ENCODE data around the gene DNAJC1. TPM values are rescaled to one million over a fixed set of nuclear protein-coding genes. Genes with fewer than 3 reads are reported as not detected.
A peak's percentile ranks its signal among the peaks of the same experiment; 100 is the strongest.

DNAJC1 gene
- total RNA-seq (2021) (12.1 to 13.2 TPM (median 13.0 TPM) in 3 replicates), Bru-seq, nascent RNA (percentile 54 among the genes with signal in this experiment)
- long read RNA-seq, experiment 1, transcript DNAJC1-202 (12 exons, 2,106 nt): major isoform, 50 of 66 reads
- long read RNA-seq, experiment 1, partial matches to known transcripts: 5 of 66 reads
- long read RNA-seq, experiment 1, other reads (novel, unspliced or antisense): 11 of 66 reads
- long read RNA-seq, experiment 2, partial matches to known transcripts: 5 of 12 reads
- long read RNA-seq, experiment 2, other reads (novel, unspliced or antisense): 4 of 12 reads
- long read RNA-seq, experiment 3, partial matches to known transcripts: 1 of 4 reads
- long read RNA-seq, experiment 3, other reads (novel, unspliced or antisense): 3 of 4 reads

- H3K4me3 Mint-ChIP-seq: peak within 1 kb of the TSS; percentile 76
- peaks cover 6% of the 10 kb centered on the region; the same call in 1 of the 2 replicates for H3K9me3 Mint-ChIP-seq
- peak; percentile 97 for ATAC-seq
- ChIA-PET POLR2A (interaction anchor here (0.9 to 1.2 kb wide), 2 partner anchors 240 to 494 kb away, joined by 3 read pairs; no protein-coding TSS in a partner anchor), CTCF (interaction anchor here (1.0 to 1.8 kb wide), 10 partner anchors 10 to 507 kb away, joined by 3 to 6 read pairs (median 4); partner anchors contain the start of gene COMMD3)
- DNase-seq (ENCODE audit: low spot score): peak; percentile 100
- no peaks in the 10 kb centered on the region for H3K36me3 Mint-ChIP-seq
- H3K27ac Mint-ChIP-seq: no peak within 1 kb of the TSS
- H3K27me3 Mint-ChIP-seq (ENCODE audit: low read depth): peaks cover 13% of the 10 kb centered on the region
- H3K4me1 Mint-ChIP-seq: peaks cover 27% of the 10 kb centered on the region
- TF ChIP-seq ZNF138 (CRISPR knock-in tag; conservative IDR thresholded peaks at IDR 0.05) (no peak), HMGXB4 (CRISPR knock-in tag; IDR thresholded peaks at IDR 0.05) (0 out of 2 replicates have a peak, but pooled peaks have one; percentile 65), SP1 (CRISPR knock-in tag; conservative IDR thresholded peaks at IDR 0.05) (peak; percentile 85), IRF1 (CRISPR knock-in tag; IDR thresholded peaks at IDR 0.05) (no peak), MLX (CRISPR knock-in tag; IDR thresholded peaks at IDR 0.05) (no peak), ZNF425 (CRISPR knock-in tag; conservative IDR thresholded peaks at IDR 0.05) (no peak), ZNF416 (CRISPR knock-in tag; IDR thresholded peaks at IDR 0.05) (no peak), ZNF512 (CRISPR knock-in tag; IDR thresholded peaks at IDR 0.05; ENCODE audit: borderline replicate concordance) (no peak), ATF3 (CRISPR knock-in tag; conservative IDR thresholded peaks at IDR 0.05) (no peak), CTCF (IDR thresholded peaks at IDR 0.05) (no peak), USF2 (CRISPR knock-in tag; IDR thresholded peaks at IDR 0.05) (peak; percentile 43; the same call in 1 of the 2 replicates), NR3C1 (CRISPR knock-in tag; conservative IDR thresholded peaks at IDR 0.05; ENCODE audit: low read depth) (no peak), RELA (CRISPR knock-in tag; IDR thresholded peaks at IDR 0.05; ENCODE audit: borderline replicate concordance) (peak; percentile 68; the same call in 1 of the 2 replicates), IRF2 (CRISPR knock-in tag; IDR thresholded peaks at IDR 0.05; ENCODE audit: borderline replicate concordance, low read depth) (no peak), ZNF317 (CRISPR knock-in tag; IDR thresholded peaks at IDR 0.05; ENCODE audit: borderline replicate concordance, low read depth) (0 out of 2 replicates have a peak, but pooled peaks have one; percentile 21), GTF2I (CRISPR knock-in tag; conservative IDR thresholded peaks at IDR 0.05) (no peak), FOXP4 (CRISPR knock-in tag; IDR thresholded peaks at IDR 0.05) (peak; percentile 17; the same call in 1 of the 2 replicates), HMGA2 (CRISPR knock-in tag; IDR thresholded peaks at IDR 0.05) (no peak), E2F1 (CRISPR knock-in tag; IDR thresholded peaks at IDR 0.05) (no peak), GABPB1 (CRISPR knock-in tag; IDR thresholded peaks at IDR 0.05) (peak; percentile 69; the same call in 1 of the 2 replicates)
Observed at GRCh38 chr10:22003177-22003963, at the start of gene DNAJC1. DNAJC1 (minus strand) TSS chr10:22003730; CDS start chr10:22003434, 296 bp downstream.

Data from WTC11 (cell line).